Sigmoid colon (tissue), 7 donors: ENCODE measurements around the gene CDC42BPB. TPM values are rescaled to one million over a fixed set of nuclear protein-coding genes. Genes with fewer than 3 reads are reported as not detected.

Experiments used
- DNase-seq: peaks from one replicate; pipeline ENCODE4 v3.0.0-alpha.2; 2019
- H3K27ac ChIP-seq, 4 donors: fragments of 200-600 bp; sonication (generic); one replicate each; pipeline ENCODE4 v1.5.1; 2016 to 2019; ENCODE audit warnings: mild to moderate bottlenecking in 1 of 4
- H3K27me3 ChIP-seq, 3 donors: fragments of 200-600 bp; sonication (generic); one replicate each; pipeline ENCODE4 v1.5.1; 2019; ENCODE audit warnings: mild to moderate bottlenecking in 1 of 3
- H3K36me3 ChIP-seq, 4 donors: fragments of 200-600 bp; sonication (generic); one replicate each; pipeline ENCODE4 v1.5.1; 2016 to 2019
- H3K4me1 ChIP-seq, 4 donors: fragments of 200-600 bp; sonication (generic); one replicate each; pipeline ENCODE4 v1.5.1; 2017 to 2019
- H3K4me3 ChIP-seq, 4 donors: fragments of 200-600 bp; sonication (generic); one replicate each; pipeline ENCODE4 v1.5.1; 2017 to 2019; ENCODE audit warnings: mild to moderate bottlenecking in 2 of 4, moderate library complexity in 1 of 4
- H3K9me3 ChIP-seq, 4 donors: fragments of 200-600 bp in 3 of 4; sonication (generic) in 3 of 4; one replicate each; pipeline versions ENCODE4 v1.5.1 to v1.6.1; 2013 to 2019
- CTCF ChIP-seq, 4 experiments: fragments of 450-650 bp in 3 of 4; fragments of 200-600 bp in 1 of 4; IDR thresholded peaks; one replicate each; pipeline ENCODE4 v1.5.1; 2016 to 2019; ENCODE audit warnings: antibody characterized with exemption in 4 of 4, mild to moderate bottlenecking in 3 of 4, moderate library complexity in 2 of 4
- EP300 ChIP-seq, 4 donors: sonication (generic); formaldehyde crosslinking; IDR thresholded peaks; one replicate each; pipeline ENCODE4 v1.6.1; 2017; ENCODE audit warnings: antibody characterized with exemption in 4 of 4
- POLR2A ChIP-seq, 2 donors: fragments of 450-650 bp; IDR thresholded peaks; one replicate each; pipeline ENCODE4 v1.6.1; 2016; ENCODE audit warnings: antibody characterized with exemption in 2 of 2, mild to moderate bottlenecking in 2 of 2, moderate library complexity in 2 of 2
- POLR2AphosphoS5 ChIP-seq, 4 donors: sonication (generic); formaldehyde crosslinking; IDR thresholded peaks; one replicate each; pipeline ENCODE4 v1.6.1; 2017; ENCODE audit warnings: antibody characterized with exemption in 4 of 4
- WGBS, 2 donors: extraction: QIAGEN DNeasy Blood & Tissue Kit; methylation state at CpG; one replicate each; pipeline ENCODE4 v1.1.7; 2013; 5-methylcytosine and 5-hydroxymethylcytosine counted together
- intact Hi-C: fragments of 100-400 bp; cut with DNase I; formaldehyde crosslinking; loops from one replicate; pipeline ENCODE4 v1.15.1; 2023
- polyA plus RNA-seq, 3 donors: library from polyadenylated mRNA; stranded (reverse); fragments of 200-250 nt; gene quantifications; one replicate each; pipeline ENCODE4 v1.2.3, GENCODE V29; 2013
- total RNA-seq, 4 donors: library from RNA; depleted of rRNA; stranded (reverse); fragments of >200 nt; gene quantifications; one replicate each; pipeline ENCODE4 v1.1.0, GENCODE V29; 2016
- donor health status: healthy with polysubstance abuse.
- donor health status: Bipolar disorder and iron deficiency.
- donor health status: healthy.

Gene CDC42BPB
- total and polyA plus RNA-seq, 7 donors = 18.0 to 82.3 (median 58.5) TPM

DNA sequence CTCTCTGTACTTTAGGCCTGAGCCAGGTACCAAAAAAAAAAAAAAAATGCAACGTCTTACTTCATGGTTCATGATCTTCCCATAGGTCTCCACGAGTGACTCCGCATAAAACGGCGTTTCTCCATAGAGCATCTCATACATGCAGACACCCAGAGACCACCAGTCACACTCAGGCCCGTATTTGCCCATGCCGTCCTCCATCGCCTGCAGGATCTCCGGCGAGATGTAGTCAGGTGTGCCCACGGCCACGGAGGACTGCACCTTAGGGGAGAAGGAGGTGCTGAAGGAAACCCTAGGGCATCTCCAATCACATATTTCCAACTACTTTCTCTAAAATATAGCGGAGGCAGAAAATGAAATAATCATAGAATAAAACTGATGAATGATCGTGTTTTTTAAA lies 73.9 kb downstream of the CDC42BPB start:
- no peaks in the 10 kb centered on the region for H3K27me3 ChIP-seq
- no peak overlapping the region for H3K27ac ChIP-seq
- peaks cover 0 to 8% (median 6%) of the 10 kb centered on the region in 4 donors for H3K9me3 ChIP-seq
- H3K4me3 ChIP-seq = no peak overlapping the region
- peak; percentile 39 for DNase-seq
- peaks cover 9 to 97% (median 44%) of the 10 kb centered on the region in 4 donors for H3K36me3 ChIP-seq
- 95 to 96% methylated on average over 14 of the region's 14 CpGs for WGBS, 2 donors
- no peak for TF ChIP-seq POLR2AphosphoS5 (IDR thresholded peaks at IDR 0.05)
- no peak for TF ChIP-seq CTCF (IDR thresholded peaks at IDR 0.05)
- no peak for TF ChIP-seq POLR2A (IDR thresholded peaks at IDR 0.05)
- no peak for TF ChIP-seq EP300 (IDR thresholded peaks at IDR 0.05)
- intact Hi-C loops = no loop called here
- no peaks in the 10 kb centered on the region for H3K4me1 ChIP-seq

GRCh38 chr14:102982852-102983470 lies 74.4 kb downstream of the CDC42BPB start:
- no peak overlapping the region for H3K27ac ChIP-seq
- 91 to 92% methylated on average over 15 of the region's 15 CpGs for WGBS, 2 donors
- peak; percentile 58 for DNase-seq
- TF ChIP-seq CTCF (IDR thresholded peaks at IDR 0.05) (no peak), EP300 (IDR thresholded peaks at IDR 0.05) (no peak), POLR2AphosphoS5 (IDR thresholded peaks at IDR 0.05) (no peak), POLR2A (IDR thresholded peaks at IDR 0.05) (no peak)
- H3K27me3 ChIP-seq = no peaks in the 10 kb centered on the region
- no peak overlapping the region for H3K4me3 ChIP-seq
- H3K9me3 ChIP-seq = peaks cover 0 to 4% (median 2%) of the 10 kb centered on the region in 4 donors
- H3K36me3 ChIP-seq = peaks cover 9 to 98% (median 46%) of the 10 kb centered on the region in 4 donors
- intact Hi-C loops = no loop called here
- no peaks in the 10 kb centered on the region for H3K4me1 ChIP-seq

DNA sequence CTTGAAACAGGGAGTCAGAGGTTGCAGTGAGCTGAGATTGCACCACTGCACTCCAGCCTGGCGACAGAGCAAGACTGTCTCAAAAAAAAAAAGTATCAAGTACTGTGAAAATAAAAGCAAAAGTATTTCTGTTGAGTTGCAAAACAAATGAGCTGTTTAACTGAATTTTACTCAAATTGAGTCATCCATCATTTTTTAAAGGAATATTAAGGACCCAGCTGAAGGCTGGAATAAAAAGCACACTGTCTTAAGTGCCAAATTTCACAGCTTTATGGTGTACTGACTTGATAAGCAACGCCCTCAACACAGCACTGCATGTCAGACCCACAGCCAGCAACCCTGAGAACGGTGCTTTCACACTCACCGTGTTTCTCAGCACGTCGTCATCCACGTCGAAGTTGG lies 76.9 kb downstream of the CDC42BPB start:
- TF ChIP-seq CTCF (IDR thresholded peaks at IDR 0.05) (no peak), POLR2A (IDR thresholded peaks at IDR 0.05) (no peak), POLR2AphosphoS5 (IDR thresholded peaks at IDR 0.05) (no peak), EP300 (IDR thresholded peaks at IDR 0.05) (no peak)
- WGBS, 2 donors = 86 to 87% methylated on average over 8 of the region's 8 CpGs
- no peaks in the 10 kb centered on the region for H3K27me3 ChIP-seq
- H3K27ac ChIP-seq = peak overlapping the region in 1 of 4 donors; percentile 1
- H3K4me1 ChIP-seq = no peaks in the 10 kb centered on the region
- DNase-seq = no peak
- no peaks in the 10 kb centered on the region for H3K9me3 ChIP-seq
- H3K4me3 ChIP-seq = no peak overlapping the region
- peaks cover 13 to 100% (median 61%) of the 10 kb centered on the region in 4 donors for H3K36me3 ChIP-seq
- intact Hi-C loops = no loop called here

DNA sequence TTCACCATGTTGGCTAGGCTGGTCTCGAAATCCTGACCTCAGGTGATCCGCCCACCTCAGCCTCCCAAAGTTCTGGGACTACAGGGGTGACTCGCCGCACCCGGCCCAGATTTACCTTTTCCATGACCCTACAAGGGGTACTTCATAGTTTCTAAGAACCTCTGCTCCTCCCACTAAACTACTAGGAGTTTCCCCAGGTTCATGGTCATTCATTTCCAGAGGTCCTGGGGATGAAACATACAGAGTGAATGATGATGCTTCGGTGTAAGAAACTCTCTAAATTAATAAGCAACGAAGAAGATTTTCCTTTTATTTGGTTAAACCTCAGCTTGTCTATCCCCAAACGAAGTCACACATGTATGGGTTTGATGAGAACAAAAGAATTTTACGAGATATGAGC lies 77.9 kb downstream of the CDC42BPB start:
- TF ChIP-seq POLR2A (IDR thresholded peaks at IDR 0.05) (no peak), CTCF (IDR thresholded peaks at IDR 0.05) (no peak), POLR2AphosphoS5 (IDR thresholded peaks at IDR 0.05) (no peak), EP300 (IDR thresholded peaks at IDR 0.05) (no peak)
- Histone ChIP-seq H3K9me3 (no peaks in the 10 kb centered on the region), H3K4me1 (no peaks in the 10 kb centered on the region), H3K36me3 (peaks cover 15 to 100% (median 66%) of the 10 kb centered on the region in 4 donors), H3K27ac (no peak overlapping the region), H3K27me3 (no peaks in the 10 kb centered on the region), H3K4me3 (no peak overlapping the region)
- 90 to 93% methylated on average over 9 of the region's 9 CpGs for WGBS, 2 donors
- intact Hi-C loops = no loop called here
- DNase-seq = no peak

DNA sequence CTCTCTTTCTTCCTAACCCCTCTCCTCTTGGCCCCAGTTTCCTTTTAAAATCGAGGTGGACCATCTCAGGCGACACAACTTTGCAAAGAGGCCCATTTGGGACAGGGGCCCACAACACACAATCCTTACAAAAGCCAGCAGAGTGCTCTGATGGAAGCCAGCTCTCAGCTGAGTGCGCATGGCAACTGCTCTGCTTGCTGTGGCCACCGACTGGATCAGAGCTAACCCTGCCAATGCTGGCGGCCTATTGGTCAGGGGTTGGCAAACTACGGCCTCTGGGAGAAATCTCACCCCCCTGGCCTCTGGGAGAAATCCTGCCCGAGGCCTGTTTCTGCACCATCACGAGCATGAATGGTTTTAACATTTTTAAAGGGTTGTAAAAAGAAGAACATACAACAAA lies 79.9 kb downstream of the CDC42BPB start:
- TF ChIP-seq CTCF (IDR thresholded peaks at IDR 0.05) = no peak
- no peak for TF ChIP-seq EP300 (IDR thresholded peaks at IDR 0.05)
- TF ChIP-seq POLR2A (IDR thresholded peaks at IDR 0.05) = no peak
- TF ChIP-seq POLR2AphosphoS5 (IDR thresholded peaks at IDR 0.05) = no peak
- H3K36me3 ChIP-seq = peaks cover 30 to 100% (median 73%) of the 10 kb centered on the region in 4 donors
- WGBS, 2 donors = 80 to 84% methylated on average over 8 of the region's 8 CpGs

More for the DNA sequence above, 79.9 kb downstream of the CDC42BPB start:
- no peaks in the 10 kb centered on the region for H3K9me3 ChIP-seq
- H3K27me3 ChIP-seq = no peaks in the 10 kb centered on the region
- intact Hi-C loops = no loop called here
- H3K27ac ChIP-seq = no peak overlapping the region
- H3K4me3 ChIP-seq = no peak overlapping the region
- H3K4me1 ChIP-seq = no peaks in the 10 kb centered on the region
- DNase-seq = no peak
